Brain microvascular endothelial cell (primary cell): ENCODE results near the gene TTF2.

ENCODE experiments used
- DNase-seq: peaks from one replicate; pipeline ENCODE4 v3.0.0-alpha.2; 2020
- H3K27ac ChIP-seq: fragments of 250-450 bp; sonication (Bioruptor Pico); 2 replicates; pipeline ENCODE4 v1.5.1; 2020; ENCODE audit warnings: mild to moderate bottlenecking, moderate library complexity
- H3K27me3 ChIP-seq: fragments of 250-450 bp; sonication (Bioruptor Pico); replicated peaks from 2 replicates; pipeline ENCODE4 v1.5.1; 2020; ENCODE audit warnings: mild to moderate bottlenecking
- H3K36me3 ChIP-seq: fragments of 250-450 bp; sonication (Bioruptor Pico); replicated peaks from 2 replicates; pipeline ENCODE4 v1.5.1; 2020; ENCODE audit warnings: mild to moderate bottlenecking
- H3K4me3 ChIP-seq: 2 replicates; pipeline ENCODE4 v1.5.1; 2011; ENCODE audit warnings: low read depth, mild to moderate bottlenecking, control low read depth, low read length, moderate library complexity
- CTCF ChIP-seq: IDR thresholded peaks from 2 replicates; pipeline ENCODE4 v1.5.1; 2011; ENCODE audit warnings: low read depth, mild to moderate bottlenecking, moderate library complexity, low read length, control low read depth, inconsistent platforms; ENCODE audit errors: missing control alignments
- in situ Hi-C: cut with HindIII; loops from 2 replicates; pipeline ENCODE4 v1.10.0; 2017; ENCODE audit warnings: low sequenced_read_pairs, low pct_ligation_motif_present

TTF2 gene

GRCh38 chr1:117067533-117068370 lies 7.6 kb downstream of the TTF2 start:
- in situ Hi-C loops = loop anchor here (25.0 kb wide), 1 partner anchor 330 kb away; no protein-coding TSS in a partner anchor
- peak; percentile 51 for DNase-seq
- H3K4me3 ChIP-seq = no peak overlapping the region
- H3K27ac ChIP-seq = peak overlapping the region; percentile 9
- H3K36me3 ChIP-seq = no peaks in the 10 kb centered on the region
- H3K27me3 ChIP-seq = no peaks in the 10 kb centered on the region
- peak; percentile 85 for TF ChIP-seq CTCF

DNA sequence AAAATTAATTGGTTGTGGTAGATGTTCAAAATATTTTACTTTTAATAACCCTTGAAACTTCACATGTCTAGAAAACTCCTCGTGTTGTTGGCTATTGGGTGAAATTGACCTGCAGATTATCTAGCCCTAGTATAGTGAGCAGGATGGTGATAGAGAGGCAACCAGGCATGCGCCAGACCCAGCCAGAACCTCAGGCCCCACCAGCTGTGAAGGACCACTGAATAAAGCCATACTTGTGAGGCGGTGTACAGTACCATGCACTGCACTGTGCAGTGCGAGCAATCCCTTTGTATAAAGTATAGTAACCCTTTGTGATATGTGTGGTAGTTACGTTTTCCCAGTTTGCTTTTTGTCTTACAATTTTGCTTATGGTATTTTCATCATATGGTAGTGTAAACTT lies 8.5 kb downstream of the TTF2 start:
- H3K36me3 ChIP-seq = no peaks in the 10 kb centered on the region
- H3K4me3 ChIP-seq = no peak overlapping the region
- H3K27ac ChIP-seq = no peak overlapping the region
- TF ChIP-seq CTCF = no peak
- DNase-seq = no peak
- H3K27me3 ChIP-seq = no peaks in the 10 kb centered on the region
- in situ Hi-C loops = loop anchor here (25.0 kb wide), 1 partner anchor 331 kb away; no protein-coding TSS in a partner anchor

DNA sequence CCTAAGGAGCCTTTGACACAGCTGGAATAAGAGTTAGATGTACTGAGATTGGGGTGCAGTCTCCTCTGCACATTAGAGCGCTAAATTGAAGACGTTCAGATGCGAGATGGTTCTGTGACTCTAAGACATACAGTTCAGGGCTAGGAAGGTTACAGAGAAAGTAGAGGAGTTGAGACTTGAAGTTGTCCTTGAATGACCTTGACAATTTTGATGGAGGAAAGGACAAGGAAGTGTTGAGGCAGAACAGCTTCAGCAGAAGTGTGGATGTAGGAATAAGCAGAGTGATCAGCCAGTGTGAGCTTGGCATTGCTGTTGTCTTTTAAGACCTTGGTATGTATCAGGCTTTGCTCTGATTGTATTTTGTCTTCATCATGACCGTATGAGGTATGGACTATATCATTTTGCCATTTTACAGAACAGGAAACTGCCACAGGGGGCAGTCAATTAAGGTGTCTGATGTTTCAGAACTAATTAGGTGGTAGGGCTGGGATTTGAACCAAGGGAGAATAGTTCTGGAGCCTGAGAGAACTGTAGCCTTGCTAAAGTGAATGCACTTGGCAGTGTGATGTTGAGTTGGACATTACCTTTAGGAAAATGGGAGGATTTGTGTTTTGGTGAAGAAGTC lies 9.2 kb downstream of the TTF2 start:
- no peak overlapping the region for H3K27ac ChIP-seq
- in situ Hi-C loops = loop anchor here (25.0 kb wide), 1 partner anchor 332 kb away; no protein-coding TSS in a partner anchor
- DNase-seq = no peak
- no peaks in the 10 kb centered on the region for H3K27me3 ChIP-seq
- no peak overlapping the region for H3K4me3 ChIP-seq
- H3K36me3 ChIP-seq = peaks cover under 1% of the 10 kb centered on the region
- peak; percentile 13 for TF ChIP-seq CTCF

GRCh38 chr1:117070124-117070523 lies 10.0 kb downstream of the TTF2 start:
- H3K4me3 ChIP-seq = no peak overlapping the region
- H3K27me3 ChIP-seq = no peaks in the 10 kb centered on the region
- in situ Hi-C loops = loop anchor here (25.0 kb wide), 1 partner anchor 333 kb away; no protein-coding TSS in a partner anchor
- peaks cover 6% of the 10 kb centered on the region for H3K36me3 ChIP-seq
- peak; percentile 51 for DNase-seq
- H3K27ac ChIP-seq = no peak overlapping the region
- TF ChIP-seq CTCF = no peak

GRCh38 chr1:117076648-117077047 lies 16.5 kb downstream of the TTF2 start:
- H3K36me3 ChIP-seq = peaks cover 21% of the 10 kb centered on the region

More at GRCh38 chr1:117076648-117077047, 16.5 kb downstream of the TTF2 start:
- in situ Hi-C loops = no loop called here
- TF ChIP-seq CTCF = no peak
- Histone ChIP-seq H3K4me3 (no peak overlapping the region), H3K27ac (peak overlapping the region; percentile 55), H3K27me3 (no peaks in the 10 kb centered on the region)
- no peak for DNase-seq
